ACHN (cell line): ENCODE results near the gene TRMT2A.

Source experiments
- DNase-seq: peaks from one replicate; pipeline ENCODE4 v3.0.0-alpha.2; 2015
- in situ Hi-C: cut with HindIII; loops from 2 replicates; pipeline ENCODE4 v1.10.0; 2017; ENCODE audit warnings: low sequenced_read_pairs, low pct_ligation_motif_present, low pct_unique_long_range_greater_than_20kb

TRMT2A gene

GRCh38 chr22:20126284-20127029 lies 9.4 kb upstream of the TRMT2A start:
- in situ Hi-C loops, result no loop called here
- no peak for DNase-seq

- no peak for DNase-seq
- in situ Hi-C loops, result no loop called here
Measured at GRCh38 chr22:20125201-20126174, 8.5 kb upstream of the TRMT2A start.

- DNase-seq, result no peak
- in situ Hi-C loops, result no loop called here
Measured at GRCh38 chr22:20124083-20124787, 7.2 kb upstream of the TRMT2A start.

GRCh38 chr22:20123366-20124082 lies 6.5 kb upstream of the TRMT2A start:
- in situ Hi-C loops, result no loop called here
- DNase-seq, result no peak

- in situ Hi-C loops, result no loop called here
Measured at GRCh38 chr22:20121856-20122415, 4.9 kb upstream of the TRMT2A start.

GRCh38 chr22:20118300-20119020 lies 1.4 kb upstream of the TRMT2A start:
- in situ Hi-C loops, result no loop called here
- no peak for DNase-seq

More at GRCh38 chr22:20121856-20122415, 4.9 kb upstream of the TRMT2A start:
- DNase-seq, result no peak

- peak; percentile 24 for DNase-seq
- in situ Hi-C loops, result no loop called here
Measured at GRCh38 chr22:20117633-20118299, 740 bp upstream of the TRMT2A start.

GRCh38 chr22:20116376-20116950 lies 563 bp downstream of the TRMT2A start:
- DNase-seq, result no peak
- in situ Hi-C loops, result no loop called here

GRCh38 chr22:20115691-20116375 lies 1.2 kb downstream of the TRMT2A start, which contains the start of gene RANBP1:
Gene RANBP1, plus strand, starts transcription at chr22:20116104. Its CDS starts 81 bp downstream, at chr22:20116185.
- no peak for DNase-seq
- in situ Hi-C loops, result no loop called here

- no peak for DNase-seq
- in situ Hi-C loops, result no loop called here
Measured at GRCh38 chr22:20114506-20115475, 2.2 kb downstream of the TRMT2A start.

GRCh38 chr22:20113551-20114310 lies 3.3 kb downstream of the TRMT2A start:
- DNase-seq, result no peak
- in situ Hi-C loops, result no loop called here

GRCh38 chr22:20112623-20113511 lies 4.2 kb downstream of the TRMT2A start:
- in situ Hi-C loops, result no loop called here
- DNase-seq, result no peak
